ENCODE results near the gene PLA2G6. TPM values are rescaled to one million over a fixed set of nuclear protein-coding genes. Genes with fewer than 3 reads are reported as not detected.

Gene PLA2G6
- total RNA-seq, 1 experiment from 2014 or later, result 6.2 TPM

DNA sequence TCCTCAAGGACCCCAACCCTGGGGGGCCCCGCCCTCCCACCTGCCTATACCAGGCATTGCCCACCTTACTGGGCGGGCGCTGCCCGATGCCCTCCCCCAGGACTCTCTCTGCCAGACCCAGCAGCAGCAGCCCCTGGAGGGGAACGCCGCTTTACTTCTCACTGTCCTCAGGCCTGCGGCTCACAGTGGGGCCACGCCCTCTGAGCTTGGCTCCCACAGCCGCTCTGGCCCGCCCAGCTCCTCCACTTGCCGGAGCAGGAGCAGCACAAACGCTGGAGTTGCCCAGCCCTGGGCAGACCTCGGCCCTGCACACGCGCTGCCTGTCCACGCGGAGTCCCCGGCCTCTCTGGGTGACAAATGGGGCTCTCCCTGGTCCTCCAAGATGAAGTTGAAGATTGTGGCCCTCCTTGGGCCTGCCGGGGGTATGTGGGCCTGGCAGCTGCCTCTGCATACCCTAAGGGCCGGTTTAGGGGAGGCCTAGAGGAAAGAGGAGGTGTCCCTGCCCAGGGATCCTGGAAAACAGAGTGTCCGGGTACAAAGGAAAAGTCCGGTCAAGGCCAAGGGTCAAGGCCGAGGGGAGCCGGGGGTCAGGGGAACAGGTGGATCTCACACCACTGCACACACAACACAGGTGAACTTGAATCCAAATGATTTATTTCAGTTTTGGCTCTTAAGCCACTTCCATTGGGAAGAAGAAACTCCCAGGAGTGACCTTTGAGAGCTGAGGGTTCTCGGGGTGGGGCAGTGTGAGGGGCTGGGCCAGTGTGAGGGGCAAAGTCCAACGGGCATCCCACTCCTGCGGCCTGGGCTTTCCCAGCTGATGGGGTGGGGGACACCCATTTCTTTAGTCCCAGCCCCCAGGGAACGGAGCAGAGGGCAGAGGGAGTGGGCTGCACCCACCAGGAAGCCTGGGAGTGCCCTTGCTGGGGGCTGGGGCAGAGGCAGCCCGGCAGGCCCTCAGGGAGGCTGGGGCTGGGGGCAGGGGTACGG lies 70.5 kb downstream of the PLA2G6 start:
- DNase-seq (ENCODE audit: low spot score), result no peak

DNA sequence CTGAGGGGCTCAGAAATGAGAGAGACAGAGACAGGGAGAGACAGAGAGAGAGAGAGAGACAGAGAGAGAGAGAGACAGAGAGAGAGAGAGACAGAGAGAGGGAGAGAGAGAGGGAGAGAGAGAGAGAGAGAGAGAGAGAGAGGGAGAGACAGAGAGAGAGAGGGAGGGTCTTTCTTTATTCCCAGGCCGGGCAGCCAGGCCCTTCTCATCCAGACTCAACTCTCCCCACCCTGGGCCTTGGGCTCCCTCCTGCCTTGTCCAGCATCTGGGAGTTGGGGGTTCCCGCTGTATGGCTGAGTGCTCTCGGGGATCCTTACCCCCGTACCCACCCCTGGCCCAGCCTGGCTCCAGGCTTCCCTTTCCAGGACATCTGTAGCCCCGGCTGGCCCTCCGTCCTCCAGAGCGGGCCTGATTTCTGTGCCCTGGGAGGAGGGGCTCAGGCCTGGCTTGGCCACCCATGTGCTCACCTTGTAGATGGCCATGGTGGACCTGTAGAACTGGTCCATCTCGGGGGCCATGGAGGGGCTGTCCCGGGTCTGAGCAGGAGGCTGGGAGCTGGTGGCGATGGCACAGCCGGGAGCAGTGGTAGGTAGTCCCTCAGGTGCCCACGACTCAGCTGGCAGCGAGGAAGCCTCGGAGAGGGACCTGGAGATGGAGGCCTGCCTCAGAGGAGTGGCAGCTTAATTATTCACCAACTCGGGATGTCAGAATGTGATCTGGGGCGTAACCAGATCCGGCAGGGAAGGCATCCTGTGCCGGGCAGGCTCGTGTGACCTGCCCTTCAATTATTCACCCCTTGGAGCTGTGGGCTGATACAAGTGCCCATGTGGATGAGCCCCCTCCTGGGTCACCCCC lies 71.4 kb downstream of the PLA2G6 start, which contains the start of gene BAIAP2L2:
Gene BAIAP2L2 (minus strand): TSS at position 677 of the 855 bp plus-strand sequence. CDS start 159 bp downstream, at position 518.
- DNase-seq (ENCODE audit: low spot score), result no peak

- DNase-seq (ENCODE audit: low spot score), result no peak
These were observed 72.1 kb downstream of the PLA2G6 start for GRCh38 chr22:38109371-38110001.

DNA sequence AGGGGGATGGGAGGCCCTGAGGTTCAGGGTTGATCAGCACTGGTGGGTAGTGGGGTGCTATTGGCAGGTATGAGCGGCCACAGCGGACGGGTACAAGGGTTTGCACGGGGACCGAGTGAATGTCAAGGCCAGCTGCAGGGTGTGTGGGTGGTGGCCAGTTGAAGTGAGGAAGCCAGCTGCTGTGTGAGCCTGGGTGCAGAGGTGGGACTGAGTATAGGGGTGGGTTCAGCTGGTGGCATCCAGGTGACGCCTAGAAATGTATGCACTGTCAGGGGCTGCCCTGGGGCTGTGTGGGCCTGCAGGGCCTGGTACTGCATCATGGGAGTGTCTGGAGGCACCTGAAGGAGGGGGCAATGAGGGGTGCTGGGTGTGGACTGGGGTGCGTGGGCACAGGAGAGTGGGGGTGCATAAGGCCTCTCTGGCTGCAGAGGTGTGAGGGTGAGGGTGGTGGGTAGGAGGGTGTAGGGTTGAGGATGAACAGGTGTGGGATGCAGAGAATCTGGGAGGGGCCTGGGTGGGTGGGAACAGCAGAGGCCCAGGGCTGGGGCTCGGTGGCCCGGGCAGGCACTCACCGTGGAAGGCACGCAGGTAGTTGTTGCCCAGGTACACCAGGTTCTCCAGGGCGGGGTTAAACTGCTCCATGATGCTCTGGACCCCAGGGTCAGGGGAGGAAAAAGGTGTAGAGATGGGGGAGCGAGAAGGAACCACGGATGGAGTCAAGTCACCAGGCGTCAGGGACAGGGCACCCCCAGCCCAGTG lies 72.9 kb downstream of the PLA2G6 start:
- no peak for DNase-seq (ENCODE audit: low spot score)

DNA sequence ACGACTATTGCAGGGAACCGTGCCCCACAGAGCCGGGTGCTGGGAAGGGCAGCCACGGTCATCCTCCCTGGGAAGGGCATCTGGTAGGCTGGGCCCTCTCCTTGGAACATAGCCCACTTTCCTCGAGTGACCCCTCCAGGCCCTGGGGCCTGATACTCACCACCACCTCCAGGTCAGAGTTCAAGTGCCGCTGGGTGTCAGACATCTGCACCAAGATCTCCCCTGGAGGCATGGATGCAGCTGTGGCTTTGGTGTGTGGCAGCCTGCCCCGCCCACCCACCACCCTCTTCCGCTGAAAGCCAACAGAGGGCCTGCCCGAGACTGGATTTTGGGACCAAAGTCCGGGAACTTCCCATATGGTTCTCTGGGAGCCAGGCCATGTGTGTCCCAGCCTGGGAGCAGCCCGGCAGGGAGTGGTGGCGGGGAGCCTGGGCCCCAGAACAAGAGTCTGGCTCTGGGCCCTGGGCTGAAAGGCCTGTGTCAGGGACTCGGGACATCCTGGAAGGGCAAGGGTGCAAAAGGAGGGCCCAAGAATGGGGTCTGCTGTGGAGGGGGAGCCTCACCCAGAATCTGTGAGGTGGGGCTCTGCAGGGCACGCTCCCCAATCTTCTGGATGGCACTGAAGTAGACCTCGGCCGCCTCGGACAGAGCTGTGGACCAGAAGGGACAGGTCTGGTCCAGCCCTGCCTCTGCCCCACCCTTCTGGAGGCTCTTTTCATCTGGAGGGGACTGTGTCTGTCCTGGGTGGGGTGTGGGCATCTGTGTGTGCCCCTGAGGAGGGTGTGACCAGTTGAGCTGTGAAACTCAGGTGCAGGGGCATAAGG lies 73.7 kb downstream of the PLA2G6 start:
- DNase-seq (ENCODE audit: low spot score), result no peak

- DNase-seq (ENCODE audit: low spot score), result no peak
These were observed 74.6 kb downstream of the PLA2G6 start for GRCh38 chr22:38106814-38107578.

DNA sequence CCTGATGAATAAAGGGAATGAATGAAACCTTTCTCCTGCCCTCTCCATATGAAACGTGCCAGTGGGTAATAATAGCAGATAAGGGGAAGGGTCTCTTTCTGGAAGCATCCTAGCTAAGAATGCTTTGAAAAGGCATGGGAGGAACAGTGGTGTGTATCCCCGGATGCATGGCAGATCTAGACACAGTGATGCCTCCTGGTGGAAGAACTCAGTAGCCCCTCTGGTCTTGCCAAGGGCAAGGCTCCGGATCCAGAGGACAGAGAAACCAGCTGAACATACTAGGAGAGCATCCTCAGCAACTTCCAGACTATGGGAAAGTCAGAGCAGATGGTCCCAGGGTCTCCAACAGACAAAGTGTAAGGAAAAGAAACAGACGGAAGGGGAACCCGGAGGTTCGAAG lies 77.5 kb downstream of the PLA2G6 start:
- DNase-seq (ENCODE audit: low spot score), result no peak

DNA sequence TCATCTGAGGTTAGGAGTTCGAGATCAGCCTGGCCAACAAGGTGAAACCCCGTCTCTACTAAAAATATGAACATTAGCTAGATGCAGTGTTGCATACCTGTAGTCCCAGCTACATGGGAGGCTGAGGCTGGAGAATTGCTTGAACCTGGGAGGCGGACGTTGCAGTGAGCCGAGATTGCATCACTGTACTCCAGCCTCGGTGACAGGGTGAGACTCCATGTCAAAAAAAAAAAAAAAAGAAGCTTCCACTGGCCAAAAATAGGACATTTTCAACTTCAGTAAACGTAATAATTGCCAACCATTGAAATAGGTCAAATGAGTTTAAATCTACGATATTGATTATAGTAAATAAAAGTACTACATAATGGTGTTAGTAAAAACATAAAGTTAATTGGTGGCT lies 78.0 kb downstream of the PLA2G6 start:
- DNase-seq (ENCODE audit: low spot score), result no peak

DNA sequence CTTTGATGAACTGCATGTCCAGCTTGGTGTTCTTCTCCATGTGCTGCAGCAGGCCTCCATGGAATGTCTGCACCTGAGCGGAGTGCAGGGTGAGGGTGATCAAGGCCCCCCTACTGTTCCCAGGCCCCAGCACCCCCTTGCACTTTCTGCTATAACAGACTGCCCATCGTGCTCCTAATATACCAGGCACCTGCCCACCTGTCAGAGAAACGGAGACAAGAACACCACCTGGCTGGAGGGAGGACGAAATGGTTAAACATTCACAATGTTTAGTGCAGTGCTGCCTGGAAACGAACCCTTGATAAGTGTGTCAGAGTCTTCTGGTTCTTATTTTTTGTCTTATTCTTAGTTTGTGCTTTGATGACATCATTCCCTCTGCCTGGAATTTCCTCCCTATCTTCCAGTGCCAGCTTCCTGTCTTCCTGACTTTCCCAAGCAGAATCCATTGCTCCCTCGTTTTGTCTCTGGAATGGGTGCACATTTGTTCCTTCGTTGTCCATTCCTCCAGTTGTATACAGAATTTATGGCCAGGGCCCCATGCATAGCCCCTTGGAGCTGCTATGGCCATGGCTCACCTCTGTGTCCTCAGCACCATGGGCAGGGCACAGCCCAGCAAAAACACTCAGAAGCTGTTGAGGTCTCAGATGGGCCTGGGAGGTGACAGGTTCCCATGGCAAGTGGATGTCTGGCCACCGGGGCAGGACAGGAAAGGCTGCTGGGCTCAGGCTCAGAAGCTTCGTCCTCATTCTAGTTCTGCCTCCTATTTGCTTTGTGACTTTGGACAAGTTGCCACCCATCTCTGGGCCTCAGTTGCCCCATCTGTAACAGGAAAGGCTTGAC lies 83.0 kb downstream of the PLA2G6 start:
- DNase-seq (ENCODE audit: low spot score), result peak; percentile 15

- DNase-seq (ENCODE audit: low spot score), result no peak
These were observed 83.8 kb downstream of the PLA2G6 start for GRCh38 chr22:38097557-38098409.

DNA sequence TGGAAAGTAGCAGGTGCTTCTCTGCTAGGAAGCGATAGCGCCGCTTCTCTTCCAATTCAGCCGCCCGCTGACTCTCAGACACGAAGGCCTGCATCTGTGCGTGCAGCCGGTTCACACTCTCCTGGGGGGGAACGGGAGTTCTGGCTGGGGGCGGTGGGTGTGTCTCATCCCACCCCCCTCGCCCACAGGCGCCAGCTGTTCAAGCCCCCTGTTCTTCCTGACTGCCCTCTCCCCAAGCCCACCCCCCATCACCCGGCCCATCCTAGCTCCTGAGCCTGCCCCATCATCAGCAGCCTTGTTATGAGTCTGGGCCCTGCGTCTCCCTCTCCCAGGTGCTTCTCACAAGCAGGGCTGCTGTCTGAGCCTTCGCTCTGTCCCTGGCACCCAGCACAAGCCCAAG lies 84.6 kb downstream of the PLA2G6 start:
- DNase-seq (ENCODE audit: low spot score), result no peak

DNA sequence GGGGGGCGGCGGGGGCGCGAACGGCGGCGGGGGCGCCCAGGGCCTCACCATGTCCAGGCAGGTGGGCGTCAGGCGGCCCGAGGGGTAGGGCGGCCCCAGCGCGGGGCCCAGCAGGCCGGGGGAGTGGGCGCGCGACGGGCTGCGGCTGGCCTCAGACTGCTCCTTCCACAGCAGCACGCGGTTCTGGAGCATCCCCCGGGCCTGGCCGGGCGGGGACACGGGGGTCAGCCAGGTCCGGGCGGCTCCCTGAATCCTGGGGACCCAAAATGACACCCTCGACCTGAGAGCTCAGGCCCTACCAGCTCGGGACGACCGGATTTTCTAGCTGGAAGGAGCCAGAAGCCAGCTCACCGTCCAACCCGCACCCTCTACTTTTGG lies 92.2 kb downstream of the PLA2G6 start:
- no peak for DNase-seq (ENCODE audit: low spot score)

DNA sequence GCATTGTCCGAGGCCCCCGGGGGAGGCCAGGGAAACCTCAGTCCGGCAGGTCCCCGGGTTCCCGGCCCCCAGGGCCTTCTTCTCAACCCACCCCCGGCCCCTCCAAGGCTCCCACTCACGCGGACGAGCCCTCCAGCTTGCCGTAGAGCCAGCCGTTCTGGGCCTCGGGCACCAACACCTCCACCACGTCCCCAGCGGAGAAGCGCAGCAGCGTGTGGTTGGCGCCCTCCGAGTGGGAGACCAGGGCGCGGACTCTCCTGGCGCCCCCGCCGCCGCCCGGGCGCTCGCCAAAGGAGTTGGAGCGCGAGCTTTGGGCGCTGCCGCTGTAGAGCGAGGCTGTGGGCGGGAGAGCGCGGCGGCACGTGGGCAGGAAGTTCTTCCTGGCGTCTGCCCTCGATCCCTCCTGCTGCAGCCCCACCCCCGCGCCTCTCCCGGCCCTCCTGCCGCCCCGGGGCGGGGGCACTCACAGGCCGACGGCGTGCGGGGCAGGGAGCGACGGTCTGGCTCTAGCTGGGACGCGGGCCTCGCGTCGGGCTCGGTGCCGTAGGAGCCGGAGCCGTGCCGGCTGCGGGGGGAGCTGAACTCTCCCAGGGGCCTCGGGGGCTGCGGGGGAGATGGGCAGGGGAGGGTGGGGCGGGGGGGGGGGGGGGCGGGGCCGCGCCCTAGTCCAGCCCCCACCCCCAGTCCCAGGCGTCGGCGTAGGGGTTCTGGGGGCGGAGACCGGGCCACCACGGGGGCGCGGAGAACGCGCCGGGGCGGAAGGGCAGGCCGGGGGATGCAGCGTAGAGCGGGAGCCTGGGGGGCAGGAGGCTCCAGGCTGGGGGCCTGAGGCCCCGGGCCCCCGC lies 92.8 kb downstream of the PLA2G6 start:
- DNase-seq (ENCODE audit: low spot score), result no peak

DNA sequence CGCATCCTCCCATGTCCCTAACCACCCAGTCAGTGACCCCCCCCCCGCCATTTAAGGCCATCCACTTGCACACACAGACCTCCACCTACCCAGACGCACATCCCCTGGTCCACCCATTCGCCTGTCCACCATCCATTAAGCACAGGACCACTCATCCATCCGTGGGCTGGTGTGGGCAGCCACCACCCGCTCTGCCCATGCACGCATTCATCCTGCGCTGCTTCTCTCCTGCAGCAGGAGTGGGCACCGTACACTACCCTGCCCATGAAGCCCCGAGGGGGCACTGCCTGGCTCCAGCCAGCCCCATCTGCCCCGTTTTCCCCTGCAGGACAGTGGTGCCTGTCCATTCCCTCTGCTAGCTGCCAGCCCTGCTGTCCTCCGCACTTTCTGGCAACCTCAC lies 93.8 kb downstream of the PLA2G6 start:
- DNase-seq (ENCODE audit: low spot score), result no peak

DNA sequence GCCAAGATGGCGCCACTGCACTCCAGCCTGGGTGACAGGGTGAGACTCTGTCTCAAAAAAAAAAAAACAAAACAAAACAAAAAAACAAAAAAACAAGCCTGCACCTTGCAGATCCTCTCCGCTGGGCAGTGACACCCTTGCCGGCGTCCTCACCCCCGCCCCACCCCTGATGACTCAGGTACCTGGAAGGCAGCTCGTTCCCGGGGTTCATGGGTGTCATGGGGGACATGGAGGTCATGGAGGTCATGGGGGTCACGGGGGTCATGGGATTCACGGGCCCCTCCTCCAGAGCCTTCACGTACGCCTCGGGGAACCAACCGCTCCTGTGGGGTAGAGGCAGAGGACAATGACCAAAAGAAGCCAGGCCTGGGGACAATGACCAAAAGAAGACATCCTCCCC lies 94.7 kb downstream of the PLA2G6 start:
- no peak for DNase-seq (ENCODE audit: low spot score)

- DNase-seq (ENCODE audit: low spot score), result no peak
These were observed 95.4 kb downstream of the PLA2G6 start for GRCh38 chr22:38086001-38086845.
